Right cardiac atrium (tissue), 5 donors: ENCODE results near the gene FOXP1. TPM values are rescaled to one million over a fixed set of nuclear protein-coding genes. Genes with fewer than 3 reads are reported as not detected.

Experiments
- ATAC-seq, 2 donors: fragments of 200-7000 bp; cut with Tn5 transposase; one replicate each; pipeline versions ENCODE4 v1.8.0 to v1.9.1; 2020; ENCODE audit warnings: moderate library complexity in 2 of 2, mild to moderate bottlenecking in 1 of 2
- DNase-seq, 3 donors: peaks; one replicate each; pipeline ENCODE4 v3.0.0-alpha.2; 2020
- H3K27ac ChIP-seq: one replicate; pipeline ENCODE4 v1.5.1; 2013; ENCODE audit warnings: mild to moderate bottlenecking, low read length, control low read depth, moderate library complexity
- H3K27me3 ChIP-seq: one replicate; pipeline ENCODE4 v1.6.1; 2013; ENCODE audit not compliant: control insufficient read depth, insufficient read depth
- H3K4me1 ChIP-seq: one replicate; pipeline ENCODE4 v1.6.1; 2013; ENCODE audit warnings: low read length; ENCODE audit not compliant: control insufficient read depth, insufficient read depth
- H3K4me3 ChIP-seq: one replicate; pipeline ENCODE4 v1.5.1; 2013; ENCODE audit warnings: low read length, control low read depth
- H3K9me3 ChIP-seq: one replicate; pipeline ENCODE4 v1.6.1; 2013; ENCODE audit warnings: low read length; ENCODE audit not compliant: control insufficient read depth
- WGBS: extraction: QIAGEN DNeasy Blood & Tissue Kit; methylation state at CpG from one replicate; pipeline ENCODE4 v1.1.7; 2013; 5-methylcytosine and 5-hydroxymethylcytosine counted together
- intact Hi-C, 4 donors: fragments of 100-400 bp; cut with DNase I; formaldehyde crosslinking; loops; one replicate each; pipeline versions ENCODE4 v1.11.0 to v1.14.0; 2022 to 2023
- polyA plus RNA-seq: library from polyadenylated mRNA; stranded (reverse); fragments of 200-250 nt; gene quantifications from one replicate; pipeline ENCODE4 v1.2.3, GENCODE V29; 2013
- total RNA-seq, 4 donors: library from RNA; stranded (reverse); fragmentation: NEBNext Ultra II Directional; extraction: Animal tissue kit (Norgen Biotek cat#: 25700); gene quantifications; one replicate each; pipeline ENCODE4 v1.2.1, GENCODE V29; 2021
- donor health status: healthy with polysubstance abuse.
- donor health status: DM: no; HTN: yes; CAD: no.
- donor health status: DM: no; HTN: no; CAD: no.
- donor health status: DM: no; HTN: yes; CAD: no; lungs with severe emphysema.
- donor health status: DM: yes; HTN: yes; CAD: no.

FOXP1 gene
- total and polyA plus RNA-seq, 5 donors: 13.6 to 63.4 (median 57.4) TPM

GRCh38 chr3:71127052-71127831 lies 456.3 kb downstream of the FOXP1 start:
- Histone ChIP-seq H3K27me3 (no peaks in the 10 kb centered on the region), H3K4me3 (peak overlapping the region; percentile 74), H3K27ac (peak overlapping the region; percentile 95), H3K9me3 (no peaks in the 10 kb centered on the region), H3K4me1 (peaks cover 6% of the 10 kb centered on the region)
- 23% methylated on average over 7 of the region's 7 CpGs for WGBS
- intact Hi-C loops: loop anchor here in 2 of 4 donors (2.0 to 10.0 kb wide), 2 partner anchors 62 to 178 kb away; no protein-coding TSS in a partner anchor
- peak in 1 of 2 donors; percentile 10 for ATAC-seq
- no peak for DNase-seq

GRCh38 chr3:71125738-71126137 lies 457.8 kb downstream of the FOXP1 start:
- DNase-seq (no peak), ATAC-seq (no peak)
- WGBS: 96% methylated on average over 1 of the region's 1 CpG
- H3K4me3 ChIP-seq: no peak overlapping the region
- no peaks in the 10 kb centered on the region for H3K9me3 ChIP-seq
- intact Hi-C loops: loop anchor here in 2 of 4 donors (2.0 to 10.0 kb wide), 2 partner anchors 61 to 179 kb away; no protein-coding TSS in a partner anchor
- no peak overlapping the region for H3K27ac ChIP-seq
- peaks cover 6% of the 10 kb centered on the region for H3K4me1 ChIP-seq
- H3K27me3 ChIP-seq: no peaks in the 10 kb centered on the region

GRCh38 chr3:71124048-71124447 lies 459.5 kb downstream of the FOXP1 start:
- DNase-seq (no peak), ATAC-seq (no peak)
- Histone ChIP-seq H3K9me3 (no peaks in the 10 kb centered on the region), H3K27ac (no peak overlapping the region), H3K4me3 (no peak overlapping the region), H3K4me1 (peaks cover 8% of the 10 kb centered on the region), H3K27me3 (no peaks in the 10 kb centered on the region)
- intact Hi-C loops: loop anchor here in 2 of 4 donors (5.0 to 10.0 kb wide), 2 partner anchors 181 to 188 kb away; no protein-coding TSS in a partner anchor
- WGBS: 22% methylated on average over 1 of the region's 1 CpG

GRCh38 chr3:71122641-71123040 lies 460.9 kb downstream of the FOXP1 start:
- peaks cover 11% of the 10 kb centered on the region for H3K4me1 ChIP-seq
- no peak for ATAC-seq
- no peaks in the 10 kb centered on the region for H3K27me3 ChIP-seq
- WGBS: 59% methylated on average over 4 of the region's 4 CpGs
- H3K27ac ChIP-seq: no peak overlapping the region
- DNase-seq: no peak
- H3K9me3 ChIP-seq: no peaks in the 10 kb centered on the region
- no peak overlapping the region for H3K4me3 ChIP-seq
- intact Hi-C loops: loop anchor here in 2 of 4 donors (5.0 to 10.0 kb wide), 2 partner anchors 182 to 190 kb away; no protein-coding TSS in a partner anchor

- ATAC-seq (no peak), DNase-seq (no peak)
- Histone ChIP-seq H3K27me3 (no peaks in the 10 kb centered on the region), H3K9me3 (no peaks in the 10 kb centered on the region), H3K27ac (no peak overlapping the region), H3K4me1 (peaks cover 11% of the 10 kb centered on the region), H3K4me3 (no peak overlapping the region)
- WGBS: 71% methylated on average over 3 of the region's 3 CpGs
- intact Hi-C loops: loop anchor here in 2 of 4 donors (5.0 to 10.0 kb wide), 2 partner anchors 183 to 191 kb away; no protein-coding TSS in a partner anchor
Observed at GRCh38 chr3:71121429-71122167, 461.9 kb downstream of the FOXP1 start.

GRCh38 chr3:71120012-71120411 lies 463.5 kb downstream of the FOXP1 start:
- Histone ChIP-seq H3K9me3 (no peaks in the 10 kb centered on the region), H3K27me3 (no peaks in the 10 kb centered on the region), H3K4me1 (peaks cover 11% of the 10 kb centered on the region), H3K4me3 (no peak overlapping the region), H3K27ac (no peak overlapping the region)
- no peak for ATAC-seq
- intact Hi-C loops: loop anchor here in 2 of 4 donors (5.0 to 10.0 kb wide), 2 partner anchors 185 to 192 kb away; no protein-coding TSS in a partner anchor
- DNase-seq: no peak

GRCh38 chr3:71119171-71119570 lies 464.4 kb downstream of the FOXP1 start:
- Histone ChIP-seq H3K4me3 (no peak overlapping the region), H3K27ac (no peak overlapping the region), H3K9me3 (no peaks in the 10 kb centered on the region), H3K4me1 (peaks cover 9% of the 10 kb centered on the region), H3K27me3 (no peaks in the 10 kb centered on the region)
- DNase-seq (no peak), ATAC-seq (peak in 1 of 2 donors; percentile 28)
- 59% methylated on average over 2 of the region's 2 CpGs for WGBS
- intact Hi-C loops: no loop called here

- peaks cover 9% of the 10 kb centered on the region for H3K4me1 ChIP-seq
- H3K27ac ChIP-seq: no peak overlapping the region
- DNase-seq (no peak), ATAC-seq (no peak)
- intact Hi-C loops: no loop called here
- H3K4me3 ChIP-seq: no peak overlapping the region
- no peaks in the 10 kb centered on the region for H3K27me3 ChIP-seq
- H3K9me3 ChIP-seq: no peaks in the 10 kb centered on the region
- 77% methylated on average over 4 of the region's 4 CpGs for WGBS
Observed at GRCh38 chr3:71118436-71118835, 465.1 kb downstream of the FOXP1 start.

- 66% methylated on average over 7 of the region's 7 CpGs for WGBS
- no peak for DNase-seq
- H3K27me3 ChIP-seq: no peaks in the 10 kb centered on the region
- H3K27ac ChIP-seq: no peak overlapping the region
- no peaks in the 10 kb centered on the region for H3K9me3 ChIP-seq
- ATAC-seq: peak; percentile 48 to 59
- peaks cover 5% of the 10 kb centered on the region for H3K4me1 ChIP-seq
- intact Hi-C loops: no loop called here
- H3K4me3 ChIP-seq: no peak overlapping the region
Observed at GRCh38 chr3:71117572-71118247, 465.8 kb downstream of the FOXP1 start.

GRCh38 chr3:71114610-71115009 lies 468.9 kb downstream of the FOXP1 start:
- Histone ChIP-seq H3K4me3 (no peak overlapping the region), H3K27me3 (no peaks in the 10 kb centered on the region), H3K9me3 (no peaks in the 10 kb centered on the region), H3K4me1 (peaks cover 10% of the 10 kb centered on the region), H3K27ac (no peak overlapping the region)
- no peak for ATAC-seq
- intact Hi-C loops: no loop called here
- DNase-seq: no peak
- WGBS: 78% methylated on average over 8 of the region's 8 CpGs
